Endothelial cell of umbilical vein (primary cell): Measurements from ENCODE around the gene IGFL2. TPM values are rescaled to one million over a fixed set of nuclear protein-coding genes. Genes with fewer than 3 reads are reported as not detected.
A peak's percentile ranks its signal among the peaks of the same experiment; 100 is the strongest.

ENCODE experiments used
- BruUV-seq: library from RNA; stranded (reverse); fragments of 400-500 nt; replicated peaks from 2 replicates; lab custom pipeline; 2021; lab: Mats Ljungman, UMichigan
- CTCF ChIA-PET: fragments of 300-600, 350-600 bp; sonication (Branson Sonifier 250); formaldehyde crosslinking; loops from one replicate; lab custom pipeline; 2021; ENCODE audit warnings: antibody characterized with exemption, inconsistent platforms; lab: Charles Lee
- POLR2A ChIA-PET: fragments of 300-600, 350-600 bp; sonication (Branson Sonifier 250); formaldehyde crosslinking; loops from one replicate; lab custom pipeline; 2021; ENCODE audit warnings: antibody characterized with exemption, inconsistent platforms; lab: Charles Lee
- DNase-seq: peaks from one replicate; pipeline ENCODE4 v3.0.0-alpha.2; 2011; ENCODE audit warnings: low read depth, low spot score
- FAIRE-seq: peaks from 2 replicates; lab custom pipeline; 2011; peaks lifted over from hg19 to GRCh38; lab: Jason Lieb, UNC
- H2AFZ ChIP-seq: 2 replicates; pipeline ENCODE4 v1.6.0; 2012; ENCODE audit warnings: low read depth, low read length, control low read depth, inconsistent platforms
- H3K27ac ChIP-seq: 2 replicates; pipeline ENCODE4 v1.5.1; 2011; ENCODE audit warnings: low read depth, mild to moderate bottlenecking, control low read depth, low read length, moderate library complexity; ENCODE audit not compliant: insufficient read depth
- H3K27me3 ChIP-seq, 2 experiments: 2 replicates each; pipeline versions ENCODE4 v1.6.0 to v1.6.1; 2011; ENCODE audit warnings: low read length in 2 of 2, mixed read lengths in 1 of 2; ENCODE audit not compliant: control insufficient read depth in 2 of 2, insufficient read depth in 2 of 2
- H3K36me3 ChIP-seq, 2 experiments: 2 replicates in 1 of 2; 3 replicates in 1 of 2; pipeline ENCODE4 v1.5.1; 2011; ENCODE audit warnings: low read length in 2 of 2, mild to moderate bottlenecking in 1 of 2, moderate library complexity in 1 of 2; ENCODE audit not compliant: control insufficient read depth in 2 of 2, insufficient read depth in 2 of 2; ENCODE audit errors: extremely low read depth in 1 of 2
- H3K4me1 ChIP-seq: 3 replicates; pipeline ENCODE4 v1.5.1; 2011; ENCODE audit warnings: mild to moderate bottlenecking, low read length; ENCODE audit not compliant: control insufficient read depth, insufficient read depth; ENCODE audit errors: extremely low read depth
- H3K4me2 ChIP-seq: 2 replicates; pipeline ENCODE4 v1.6.1; 2011; ENCODE audit warnings: low read length, control low read depth, mixed read lengths; ENCODE audit not compliant: insufficient read depth
- H3K4me3 ChIP-seq, 3 experiments: fragments of 200-600 bp in 1 of 3; sonication (generic), shearing (Covaris generic) in 1 of 3; replicated peaks in 1 of 3; 2 replicates each; pipeline ENCODE4 v1.5.1; 2011 to 2016; ENCODE audit warnings: control low read depth in 3 of 3, low read length in 3 of 3, mild to moderate bottlenecking in 2 of 3, inconsistent platforms in 1 of 3, low read depth in 1 of 3, moderate library complexity in 1 of 3; ENCODE audit not compliant: insufficient read depth in 1 of 3
- H3K79me2 ChIP-seq: 2 replicates; pipeline ENCODE4 v1.6.0; 2012; ENCODE audit warnings: low read length, inconsistent platforms; ENCODE audit not compliant: control insufficient read depth, insufficient read depth
- H3K9ac ChIP-seq: replicated peaks from 2 replicates; pipeline ENCODE3; 2011; ENCODE audit warnings: low read length, control low read depth; ENCODE audit not compliant: insufficient read depth; ENCODE audit errors: extremely low read depth
- H3K9me1 ChIP-seq: replicated peaks from 3 replicates; pipeline ENCODE4 v1.6.0; 2011; ENCODE audit warnings: mild to moderate bottlenecking, low read length; ENCODE audit not compliant: control insufficient read depth, insufficient read depth; ENCODE audit errors: extremely low read depth
- H3K9me3 ChIP-seq: replicated peaks from 2 replicates; pipeline ENCODE4 v1.5.1; 2012; ENCODE audit warnings: low read length, inconsistent platforms; ENCODE audit not compliant: control insufficient read depth, insufficient read depth
- H4K20me1 ChIP-seq: replicated peaks from 2 replicates; pipeline ENCODE3; 2011; ENCODE audit warnings: mild to moderate bottlenecking, low read length; ENCODE audit not compliant: control insufficient read depth, insufficient read depth; ENCODE audit errors: extremely low read depth
- JUN ChIP-seq: IDR thresholded peaks from 2 replicates; pipeline ENCODE4 v1.6.1; 2011; ENCODE audit warnings: borderline replicate concordance, low read depth; ENCODE audit not compliant: insufficient read length, insufficient read depth
- MYC ChIP-seq: IDR thresholded peaks from one replicate; pipeline ENCODE4 v1.6.1; 2011; ENCODE audit warnings: mild to moderate bottlenecking, low read depth, low read length
- POLR2A ChIP-seq: IDR thresholded peaks from 2 replicates; pipeline ENCODE4 v1.6.1; 2012; ENCODE audit warnings: low read depth, mild to moderate bottlenecking, control low read depth, low read length
- POLR2AphosphoS5 ChIP-seq: IDR thresholded peaks from 2 replicates; pipeline ENCODE4 v1.6.1; 2012; ENCODE audit warnings: low read depth, mild to moderate bottlenecking, control low read depth, low read length, moderate library complexity; ENCODE audit not compliant: insufficient read depth
- dilution Hi-C: fragments of 300-500 bp; cut with MboI; formaldehyde crosslinking; loops from one replicate; pipeline ENCODE4 v1.15.0; 2019; ENCODE audit warnings: low sequenced_read_pairs; ENCODE audit not compliant: extremely low pct_ligation_motif_present
- intact Hi-C: fragments of 100-400 bp; cut with micrococcal nuclease; formaldehyde crosslinking; loops from one replicate; pipeline ENCODE4 v1.10.0; 2022
- polyA plus RNA-seq, 4 experiments: library from polyadenylated mRNA; depleted of rRNA in 3 of 4; stranded (reverse) in 3 of 4; unstranded in 1 of 4; fragments of >200 nt; gene quantifications; 2 replicates each; pipeline versions ENCODE4 v1.2.1 to v1.2.3, GENCODE V29; 2011 to 2012; ENCODE audit warnings: missing spikeins in 1 of 4
- total RNA-seq: library from RNA; stranded (reverse); gene quantifications from 2 replicates; pipeline ENCODE4 v1.2.3, GENCODE V29; 2021

The IGFL2 gene
- total and polyA plus RNA-seq, 2 donors (not counting 3 experiments of a cell fraction or from before 2014, with no cell fraction given): not detected

DNA sequence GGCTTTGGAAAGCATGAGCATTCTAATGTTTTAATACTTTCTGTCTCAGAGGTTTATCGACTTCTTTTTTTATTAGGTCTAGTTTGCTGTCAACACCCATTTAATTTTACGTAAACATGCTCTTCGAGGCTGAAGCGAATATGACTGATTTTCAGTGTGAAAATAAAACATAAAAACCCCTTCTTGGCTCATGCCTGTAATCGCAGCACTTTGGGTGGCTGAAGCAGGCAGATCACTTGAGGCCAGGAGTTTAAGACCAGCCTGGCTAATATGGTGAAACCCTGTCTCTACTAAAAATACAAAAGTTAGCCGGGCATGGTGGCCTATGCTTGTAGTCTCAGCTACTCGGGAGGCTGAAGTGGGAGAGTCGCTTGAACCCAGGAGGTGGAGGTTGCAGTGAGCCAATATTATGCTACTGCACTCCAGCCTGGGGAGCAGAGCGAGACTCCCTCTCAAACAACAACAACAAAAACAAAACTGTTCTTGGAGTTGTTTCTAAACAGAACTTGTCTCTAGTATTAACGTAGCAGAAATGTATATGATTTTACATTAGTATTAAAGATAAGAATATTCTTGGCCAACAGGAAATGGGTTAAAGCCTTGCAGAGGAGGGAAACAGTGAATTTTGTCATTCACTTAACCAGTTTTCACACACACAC is 16.4 kb upstream of the IGFL2 start:
- Histone ChIP-seq H2AFZ (no peak overlapping the region), H3K9me3 (no peaks in the 10 kb centered on the region), H3K4me2 (peak overlapping the region; percentile 77), H3K27ac (peak overlapping the region; percentile 79), H3K36me3 (no peaks in the 10 kb centered on the region), H3K4me1 (peaks cover 21% of the 10 kb centered on the region), H3K79me2 (no peaks in the 10 kb centered on the region), H4K20me1 (no peaks in the 10 kb centered on the region), H3K9me1 (no peaks in the 10 kb centered on the region), H3K27me3 (peaks cover 11 to 38% of the 10 kb centered on the region in 2 experiments), H3K4me3 (peak overlapping the region in 1 of 3 experiments; percentile 38), H3K9ac (peak overlapping the region; percentile 69)
- no peak for TF ChIP-seq POLR2A
- TF ChIP-seq MYC: no peak
- TF ChIP-seq POLR2AphosphoS5: peak; percentile 38
- no peak for FAIRE-seq
- ChIA-PET POLR2A (interaction anchor here (0.7 to 1.1 kb wide), 2 partner anchors 57 to 168 kb away, joined by 3 read pairs; no protein-coding TSS in a partner anchor), CTCF (interaction anchor here (1.1 to 1.5 kb wide), 3 partner anchors 49 to 103 kb away, joined by 3 to 5 read pairs (median 3); no protein-coding TSS in a partner anchor)
- intact Hi-C loops: no loop called here
- no TSS peak for BruUV-seq
- dilution Hi-C loops: no loop called here
- DNase-seq: peak; percentile 32

DNA sequence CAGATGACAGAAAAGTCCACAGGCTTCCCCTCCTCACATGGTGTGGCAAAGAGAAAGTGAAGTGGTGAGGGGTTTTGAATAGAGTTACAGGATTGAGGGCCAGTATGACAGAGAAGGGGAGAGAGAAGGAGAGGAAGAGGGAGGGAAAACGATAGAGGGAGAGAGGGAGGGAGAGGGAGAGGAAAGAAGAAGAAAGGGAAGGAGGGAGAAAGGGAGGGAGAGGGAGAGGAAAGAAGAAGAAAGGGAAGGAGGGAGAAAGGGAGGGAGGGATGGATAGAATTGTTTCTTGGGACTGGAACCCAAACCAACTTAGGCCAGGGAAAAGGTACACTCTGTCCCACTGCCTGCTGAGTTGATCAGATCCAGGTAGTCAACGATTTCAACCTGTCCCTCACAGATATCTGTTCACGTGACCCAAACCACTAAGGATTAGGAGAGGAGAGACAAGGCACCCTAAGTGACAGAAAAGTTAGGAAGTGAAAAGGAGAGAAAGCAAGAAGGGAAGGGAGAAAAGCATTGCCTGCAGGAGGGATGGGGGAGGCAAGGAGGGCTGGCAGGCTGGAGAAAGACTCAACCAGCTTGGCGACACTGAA is 15.4 kb upstream of the IGFL2 start:
- Histone ChIP-seq H3K36me3 (no peaks in the 10 kb centered on the region), H3K9me1 (no peaks in the 10 kb centered on the region), H3K4me1 (peaks cover 21% of the 10 kb centered on the region), H3K9me3 (no peaks in the 10 kb centered on the region), H3K4me2 (peak overlapping the region; percentile 77), H3K79me2 (no peaks in the 10 kb centered on the region), H3K27me3 (peaks cover 3 to 34% of the 10 kb centered on the region in 2 experiments), H3K9ac (peak overlapping the region; percentile 69), H4K20me1 (no peaks in the 10 kb centered on the region), H3K27ac (peak overlapping the region; percentile 79), H2AFZ (peak overlapping the region; percentile 72), H3K4me3 (peak overlapping the region in 1 of 3 experiments; percentile 19)
- intact Hi-C loops: loop anchor here (1.0 kb wide), 1 partner anchor 10 kb away; no protein-coding TSS in a partner anchor
- no peak for TF ChIP-seq JUN
- ChIA-PET POLR2A (no interaction called here), CTCF (interaction anchor here (1.5 kb wide), 3 partner anchors 50 to 104 kb away, joined by 3 to 6 read pairs (median 4); no protein-coding TSS in a partner anchor)
- no peak for FAIRE-seq
- dilution Hi-C loops: no loop called here
- TSS peak; percentile 69 for BruUV-seq
- no peak for DNase-seq
